Stimulated activated CD8-positive, alpha-beta memory T cell treated with anti-CD3 and anti-CD28 coated beads, Interleukin-15, amount 100 ng/mL, for 1 hour (primary cell): ENCODE data around the gene PTPN2.
"Not testable (repeated sequence)": the region's sequence is repeated elsewhere in the genome, so short reads cannot be mapped to it uniquely, and the experiment has no call there.

Experiments used
- DNase-seq: peaks from one replicate; pipeline ENCODE4 v3.0.0-alpha.2; 2020; ENCODE audit warnings: low read depth

The PTPN2 gene

GRCh38 chr18:12883684-12884405 lies at the start of gene PTPN2:
PTPN2 (minus strand) TSS chr18:12884237; CDS start chr18:12884141, 96 bp downstream.
- peak; percentile 76 for DNase-seq

GRCh38 chr18:12933327-12933726 lies 49.3 kb upstream of the PTPN2 start:
- no peak for DNase-seq

- DNase-seq, result no peak
Measured at GRCh38 chr18:12930908-12931307, 46.9 kb upstream of the PTPN2 start.

- no peak for DNase-seq
Measured at GRCh38 chr18:12930376-12930775, 46.3 kb upstream of the PTPN2 start.

GRCh38 chr18:12929477-12930083 lies 45.5 kb upstream of the PTPN2 start:
- DNase-seq, result no peak

- no peak for DNase-seq
Measured at GRCh38 chr18:12928641-12929040, 44.6 kb upstream of the PTPN2 start.

GRCh38 chr18:12928206-12928605 lies 44.2 kb upstream of the PTPN2 start:
- no peak for DNase-seq

GRCh38 chr18:12924616-12925015 lies 40.6 kb upstream of the PTPN2 start:
- DNase-seq, result no peak

- DNase-seq, result no peak
Measured at GRCh38 chr18:12922266-12922665, 38.2 kb upstream of the PTPN2 start.

GRCh38 chr18:12921178-12921577 lies 37.1 kb upstream of the PTPN2 start:
- DNase-seq, result no peak

GRCh38 chr18:12911929-12912703 lies 28.1 kb upstream of the PTPN2 start:
- no peak for DNase-seq

- no peak for DNase-seq
Measured at GRCh38 chr18:12911025-12911928, 27.2 kb upstream of the PTPN2 start.

GRCh38 chr18:12908706-12909105 lies 24.7 kb upstream of the PTPN2 start:
- no peak for DNase-seq

GRCh38 chr18:12907258-12907925 lies 23.4 kb upstream of the PTPN2 start:
- no peak for DNase-seq

- DNase-seq, result no peak
Measured at GRCh38 chr18:12906773-12907172, 22.7 kb upstream of the PTPN2 start.

- no peak for DNase-seq
Measured at GRCh38 chr18:12906119-12906518, 22.1 kb upstream of the PTPN2 start.

- peak; percentile 25 for DNase-seq
Measured at GRCh38 chr18:12904012-12904516, 20.0 kb upstream of the PTPN2 start.

GRCh38 chr18:12901208-12901607 lies 17.2 kb upstream of the PTPN2 start:
- DNase-seq, result not testable (repeated sequence)

GRCh38 chr18:12896784-12897333 lies 12.8 kb upstream of the PTPN2 start:
- DNase-seq, result not testable (repeated sequence)

- DNase-seq, result no peak
Measured at GRCh38 chr18:12895626-12896025, 11.6 kb upstream of the PTPN2 start.

- DNase-seq, result no peak
Measured at GRCh38 chr18:12895014-12895413, 11.0 kb upstream of the PTPN2 start.
